HEK293T (cell line): ENCODE results near the gene ATG7.

Experiments used
- FOXM1 ChIP-seq: fragments of 450-650 bp; IDR thresholded peaks from 2 replicates; pipeline ENCODE4 v1.6.1; 2017; ENCODE audit warnings: mild to moderate bottlenecking, borderline replicate concordance
- LEF1 ChIP-seq: fragments of 450-650 bp; IDR thresholded peaks from 2 replicates; pipeline ENCODE4 v1.6.1; 2017; ENCODE audit warnings: mild to moderate bottlenecking, borderline replicate concordance

- TF ChIP-seq LEF1 (no peak), FOXM1 (no peak)
Measured at GRCh38 chr3:11327619-11328018, 55.4 kb downstream of the ATG7 start.
